ENCODE measurements around the gene SLC16A12.
A peak's percentile ranks its signal among the peaks of the same experiment; 100 is the strongest.
"Not testable (repeated sequence)": the region's sequence is repeated elsewhere in the genome, so short reads cannot be mapped to it uniquely, and the experiment has no call there.

The SLC16A12 gene

DNA sequence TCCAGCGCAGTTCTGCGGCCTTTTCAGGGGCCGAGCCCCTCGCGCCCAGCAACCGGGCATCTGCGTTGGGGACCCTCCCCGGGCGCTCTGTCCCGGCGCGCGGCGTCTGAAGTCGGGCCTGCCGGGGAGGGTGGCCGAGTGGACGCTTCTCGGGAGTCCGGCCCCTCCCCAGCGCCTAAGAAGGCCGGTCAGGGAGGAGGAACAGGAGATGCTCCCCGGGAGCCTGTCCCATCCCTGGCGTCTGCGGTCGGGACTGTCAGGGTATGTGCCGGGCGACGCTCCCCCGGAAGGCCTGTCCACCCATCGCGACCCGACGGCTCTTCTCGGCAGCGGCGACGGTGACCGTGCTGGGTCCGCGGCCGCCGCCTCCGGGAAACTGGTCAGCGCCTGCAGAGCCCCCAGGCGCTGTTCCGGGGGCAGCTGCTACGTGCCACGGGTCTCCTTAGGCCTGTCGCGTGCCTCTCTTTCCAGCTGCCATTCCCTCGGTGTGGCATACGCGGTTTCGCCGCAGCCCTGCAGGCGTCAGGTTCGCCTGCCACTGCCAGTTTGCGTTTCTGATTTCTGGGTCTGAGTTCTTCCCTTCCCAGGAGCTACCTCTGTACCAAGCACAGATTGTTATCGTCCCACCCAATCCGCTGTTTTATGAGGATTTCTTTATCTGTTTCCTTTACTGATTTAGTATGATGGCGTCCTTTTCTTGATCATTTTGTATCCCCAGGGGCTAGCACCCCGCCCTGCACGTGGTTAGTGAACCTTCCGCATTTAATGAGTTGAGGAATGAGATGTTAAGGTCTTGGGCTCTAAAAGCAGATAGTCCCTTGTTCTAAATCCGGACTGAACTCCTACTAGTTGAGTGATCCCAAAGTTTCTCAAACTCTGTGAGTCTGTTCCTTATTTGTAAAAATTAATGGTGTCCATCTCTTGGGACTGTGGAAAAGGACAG lies 120.2 kb downstream of the SLC16A12 start:
- H3K9ac ChIP-seq (ENCODE audit: low read length) = peak overlapping the region; percentile 94
- peaks cover 20% of the 10 kb centered on the region for H3K4me1 ChIP-seq (ENCODE audit: control insufficient read depth, insufficient read depth, low read length)
- H3K27me3 ChIP-seq (ENCODE audit: control insufficient read depth, insufficient read depth, low read length) = peaks cover 15% of the 10 kb centered on the region
- peak overlapping the region; percentile 96 for H3K4me3 ChIP-seq (ENCODE audit: low read depth, low read length)
- 0 out of 2 replicates have a peak, but pooled peaks cover 7% of the 10 kb centered on the region for H3K36me3 ChIP-seq (ENCODE audit: control insufficient read depth, insufficient read depth, low read length)
- H3K9me3 ChIP-seq (ENCODE audit: control insufficient read depth, insufficient read depth, low read depth, low read length) = 0 out of 2 replicates have a peak, but pooled peaks cover 5% of the 10 kb centered on the region
- 0 out of 2 replicates have a peak overlapping the region, but pooled peaks have one; percentile 14 for H3K27ac ChIP-seq (ENCODE audit: low read depth, low read length)

DNA sequence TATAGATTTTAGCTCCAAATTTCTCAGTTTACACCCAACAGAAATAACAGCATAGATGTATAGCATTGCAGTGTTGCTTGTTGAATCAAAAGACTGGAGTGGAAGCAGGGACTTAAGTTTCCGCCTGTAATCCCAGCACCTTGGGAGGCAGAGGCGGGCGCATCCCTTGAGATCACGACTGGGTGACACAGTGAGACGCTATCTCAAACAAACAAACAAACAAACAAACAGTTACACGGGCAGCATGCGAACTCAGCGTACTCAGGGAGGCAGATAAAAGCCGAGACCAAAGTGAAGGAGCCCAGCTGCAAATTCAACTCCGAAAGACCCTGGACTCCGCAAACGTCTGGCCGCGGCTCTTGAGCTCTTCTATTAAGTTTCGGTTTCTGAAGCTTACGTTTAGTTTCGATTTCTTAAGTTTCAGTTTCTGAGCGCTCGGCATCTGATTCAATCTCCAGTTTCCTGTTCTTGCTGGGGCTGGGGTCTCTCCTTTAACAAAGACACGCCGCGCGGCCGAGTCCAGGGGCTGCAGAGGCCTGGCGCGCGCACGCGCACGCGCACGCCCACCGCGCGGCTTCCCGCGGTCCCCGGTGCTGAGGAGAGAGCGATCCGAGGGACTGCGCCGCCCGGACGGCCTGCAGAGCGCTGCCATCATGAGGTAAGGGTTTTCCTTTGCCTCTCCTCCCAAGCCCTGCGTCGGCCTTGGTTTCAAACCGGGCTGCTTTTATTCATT lies 121.1 kb downstream of the SLC16A12 start, which contains the start of gene IFIT5:
IFIT5 (plus strand) TSS at position 423 of the 733 bp plus-strand sequence; CDS start at position 654, 231 bp downstream.
- Histone ChIP-seq H3K4me3 (ENCODE audit: low read depth, low read length) (peak within 1 kb of the TSS; percentile 96), H3K9ac (ENCODE audit: low read length) (peak within 1 kb of the TSS; percentile 94), H3K9me3 (ENCODE audit: control insufficient read depth, insufficient read depth, low read depth, low read length) (0 out of 2 replicates have a peak, but pooled peaks cover 5% of the 10 kb centered on the region), H3K27ac (ENCODE audit: low read depth, low read length) (0 out of 2 replicates have a peak within 1 kb of the TSS, but pooled peaks have one; percentile 14), H3K4me1 (ENCODE audit: control insufficient read depth, insufficient read depth, low read length) (peaks cover 20% of the 10 kb centered on the region), H3K27me3 (ENCODE audit: control insufficient read depth, insufficient read depth, low read length) (peaks cover 15% of the 10 kb centered on the region), H3K36me3 (ENCODE audit: control insufficient read depth, insufficient read depth, low read length) (0 out of 2 replicates have a peak, but pooled peaks cover 7% of the 10 kb centered on the region)

DNA sequence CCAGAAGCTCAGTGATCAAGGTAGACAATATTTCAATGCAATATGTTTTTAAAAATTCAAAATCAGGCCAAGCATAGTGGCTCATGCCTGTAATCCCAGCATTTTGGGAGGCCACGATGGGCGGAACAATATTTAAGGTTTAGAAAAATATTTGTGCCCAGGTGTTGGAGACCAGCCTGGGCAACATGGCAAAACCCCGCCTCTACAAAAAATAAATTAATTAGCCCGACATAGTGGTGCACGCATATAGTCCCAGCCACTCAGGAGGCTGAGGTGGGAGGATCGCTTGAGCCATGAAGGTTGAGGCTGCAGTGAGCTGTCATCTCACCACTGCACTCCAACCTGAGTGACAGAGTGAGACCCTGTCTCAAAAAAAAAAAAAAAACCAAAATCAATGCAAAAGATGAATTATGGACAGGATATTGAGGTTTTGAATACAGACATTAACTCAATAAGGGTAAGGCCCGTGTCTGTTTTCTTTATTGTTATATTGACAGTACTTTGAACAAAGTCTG lies 121.9 kb downstream of the SLC16A12 start:
- Histone ChIP-seq H3K9ac (ENCODE audit: low read length) (no peak overlapping the region), H3K27ac (ENCODE audit: low read depth, low read length) (no peak overlapping the region), H3K9me3 (ENCODE audit: control insufficient read depth, insufficient read depth, low read depth, low read length) (0 out of 2 replicates have a peak, but pooled peaks cover 5% of the 10 kb centered on the region), H3K4me1 (ENCODE audit: control insufficient read depth, insufficient read depth, low read length) (peaks cover 20% of the 10 kb centered on the region), H3K36me3 (ENCODE audit: control insufficient read depth, insufficient read depth, low read length) (0 out of 2 replicates have a peak, but pooled peaks cover 7% of the 10 kb centered on the region), H3K4me3 (ENCODE audit: low read depth, low read length) (peak overlapping the region; percentile 96), H3K27me3 (ENCODE audit: control insufficient read depth, insufficient read depth, low read length) (peaks cover 15% of the 10 kb centered on the region)

DNA sequence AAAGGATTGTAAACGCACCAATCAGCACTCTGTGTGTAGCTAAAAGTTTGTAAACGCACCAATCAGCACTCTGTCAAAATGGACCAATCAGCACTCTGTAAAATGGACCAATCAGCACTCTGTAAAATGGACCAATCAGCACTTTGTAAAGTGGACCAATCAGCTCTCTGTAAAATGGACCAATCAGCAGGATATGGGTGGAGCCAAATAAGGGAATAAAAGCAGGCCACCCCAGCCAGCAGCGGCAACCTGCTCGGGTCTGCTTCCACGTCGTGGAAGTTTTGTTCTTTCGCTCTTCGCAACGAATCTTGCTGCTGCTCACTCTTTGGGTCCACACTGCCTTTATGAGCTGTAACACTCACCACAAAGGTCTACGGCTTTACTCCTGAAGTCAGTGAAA lies 123.1 kb downstream of the SLC16A12 start:
- Histone ChIP-seq H3K27me3 (ENCODE audit: control insufficient read depth, insufficient read depth, low read length) (peaks cover 15% of the 10 kb centered on the region), H3K4me1 (ENCODE audit: control insufficient read depth, insufficient read depth, low read length) (peaks cover 13% of the 10 kb centered on the region; the same call in 1 of the 2 replicates)
- H3K27ac ChIP-seq (ENCODE audit: low read depth, low read length); H3K9me3 ChIP-seq (ENCODE audit: control insufficient read depth, insufficient read depth, low read depth, low read length); H3K4me3 ChIP-seq (ENCODE audit: low read depth, low read length); H3K9ac ChIP-seq (ENCODE audit: low read length); H3K36me3 ChIP-seq (ENCODE audit: control insufficient read depth, insufficient read depth, low read length): not testable (repeated sequence)

DNA sequence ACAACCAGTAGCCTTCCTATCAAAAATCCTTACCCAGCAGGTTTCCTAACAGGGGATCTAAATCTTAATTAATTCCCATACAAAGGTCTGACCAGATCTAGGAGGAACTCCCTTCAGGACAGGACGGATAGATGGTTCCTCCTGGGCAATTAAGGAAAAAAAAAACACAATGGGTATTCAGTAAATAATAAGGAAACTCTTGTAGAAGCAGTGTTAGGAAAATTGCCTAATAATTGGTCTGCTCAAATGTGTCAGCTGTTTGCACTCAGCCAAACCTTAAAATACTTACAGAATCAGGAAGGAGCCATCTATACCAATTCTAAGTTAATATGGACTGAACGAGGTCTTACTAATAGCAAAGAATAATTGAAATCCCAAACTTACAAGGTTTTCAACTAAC lies 124.3 kb downstream of the SLC16A12 start:
- not testable (repeated sequence) for H3K27ac ChIP-seq (ENCODE audit: low read depth, low read length); H3K36me3 ChIP-seq (ENCODE audit: control insufficient read depth, insufficient read depth, low read length); H3K9ac ChIP-seq (ENCODE audit: low read length); H3K9me3 ChIP-seq (ENCODE audit: control insufficient read depth, insufficient read depth, low read depth, low read length); H3K4me3 ChIP-seq (ENCODE audit: low read depth, low read length)
- H3K27me3 ChIP-seq (ENCODE audit: control insufficient read depth, insufficient read depth, low read length) = peaks cover 13% of the 10 kb centered on the region
- H3K4me1 ChIP-seq (ENCODE audit: control insufficient read depth, insufficient read depth, low read length) = peaks cover 12% of the 10 kb centered on the region; the same call in 1 of the 2 replicates

DNA sequence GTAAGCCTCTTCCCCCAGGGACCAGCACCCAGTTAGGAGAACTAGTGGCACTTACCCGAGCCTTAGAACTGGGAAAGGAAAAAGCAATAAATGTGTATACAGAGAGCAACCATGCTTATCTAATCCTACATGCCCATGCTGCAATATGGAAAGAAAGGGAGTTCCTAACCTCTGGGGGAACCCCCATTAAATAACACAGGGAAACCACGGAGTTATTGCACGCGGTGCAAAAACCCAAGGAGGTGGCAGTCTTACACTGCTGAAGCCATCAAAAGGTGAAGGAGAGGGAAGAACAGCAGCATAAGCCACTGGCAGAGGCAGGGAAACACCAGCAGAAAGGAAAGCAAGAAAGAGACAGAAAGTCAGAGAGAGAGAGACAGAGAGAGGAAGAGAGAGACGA lies 124.8 kb downstream of the SLC16A12 start:
- H3K9me3 ChIP-seq (ENCODE audit: control insufficient read depth, insufficient read depth, low read depth, low read length); H3K27me3 ChIP-seq (ENCODE audit: control insufficient read depth, insufficient read depth, low read length); H3K4me1 ChIP-seq (ENCODE audit: control insufficient read depth, insufficient read depth, low read length); H3K4me3 ChIP-seq (ENCODE audit: low read depth, low read length); H3K27ac ChIP-seq (ENCODE audit: low read depth, low read length); H3K9ac ChIP-seq (ENCODE audit: low read length); H3K36me3 ChIP-seq (ENCODE audit: control insufficient read depth, insufficient read depth, low read length): not testable (repeated sequence)

DNA sequence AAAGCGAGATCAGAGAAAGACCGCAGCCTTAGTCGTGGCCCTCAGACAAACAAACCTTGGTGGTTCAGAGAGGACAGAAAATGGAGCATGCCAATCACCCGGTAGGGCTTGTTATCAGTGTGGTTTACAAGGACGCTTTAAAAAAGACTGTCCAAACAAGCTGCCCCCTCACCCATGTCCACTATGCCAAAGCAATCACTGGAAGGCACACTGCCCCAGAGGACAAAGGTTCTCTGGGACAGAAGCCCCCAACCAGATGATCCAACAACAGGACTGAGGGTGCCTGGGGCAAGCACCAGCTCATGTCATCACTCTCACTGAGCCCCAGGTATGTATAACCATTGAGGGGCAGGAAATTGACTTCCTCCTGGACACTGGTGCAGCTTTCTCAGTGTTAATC lies 126.1 kb downstream of the SLC16A12 start:
- H3K27ac ChIP-seq (ENCODE audit: low read depth, low read length); H3K36me3 ChIP-seq (ENCODE audit: control insufficient read depth, insufficient read depth, low read length); H3K27me3 ChIP-seq (ENCODE audit: control insufficient read depth, insufficient read depth, low read length): not testable (repeated sequence)

DNA sequence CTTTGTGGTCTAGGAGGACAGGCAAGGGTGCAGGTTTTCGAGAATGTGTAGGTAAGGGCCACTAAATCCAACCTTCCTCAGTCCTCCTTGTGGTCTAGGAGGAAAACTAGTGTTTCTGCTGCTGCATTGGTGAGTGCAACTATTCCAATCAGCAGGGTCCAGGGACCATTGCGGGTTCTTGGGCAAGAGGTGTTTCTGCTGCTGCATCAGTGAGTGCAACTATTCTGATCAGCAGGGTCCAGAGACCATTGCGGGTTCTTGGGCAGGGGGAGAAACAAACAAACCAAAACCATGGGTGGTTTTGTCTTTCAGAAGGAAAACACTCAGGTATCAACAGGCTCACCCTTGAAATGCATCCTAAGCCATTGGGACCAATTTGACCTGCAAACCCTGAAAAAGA lies 127.6 kb downstream of the SLC16A12 start:
- H3K4me1 ChIP-seq (ENCODE audit: control insufficient read depth, insufficient read depth, low read length); H3K36me3 ChIP-seq (ENCODE audit: control insufficient read depth, insufficient read depth, low read length); H3K9me3 ChIP-seq (ENCODE audit: control insufficient read depth, insufficient read depth, low read depth, low read length); H3K27me3 ChIP-seq (ENCODE audit: control insufficient read depth, insufficient read depth, low read length); H3K27ac ChIP-seq (ENCODE audit: low read depth, low read length); H3K9ac ChIP-seq (ENCODE audit: low read length); H3K4me3 ChIP-seq (ENCODE audit: low read depth, low read length): not testable (repeated sequence)

More for the DNA sequence above, 126.1 kb downstream of the SLC16A12 start:
- H3K9me3 ChIP-seq (ENCODE audit: control insufficient read depth, insufficient read depth, low read depth, low read length); H3K4me1 ChIP-seq (ENCODE audit: control insufficient read depth, insufficient read depth, low read length); H3K4me3 ChIP-seq (ENCODE audit: low read depth, low read length); H3K9ac ChIP-seq (ENCODE audit: low read length): not testable (repeated sequence)

DNA sequence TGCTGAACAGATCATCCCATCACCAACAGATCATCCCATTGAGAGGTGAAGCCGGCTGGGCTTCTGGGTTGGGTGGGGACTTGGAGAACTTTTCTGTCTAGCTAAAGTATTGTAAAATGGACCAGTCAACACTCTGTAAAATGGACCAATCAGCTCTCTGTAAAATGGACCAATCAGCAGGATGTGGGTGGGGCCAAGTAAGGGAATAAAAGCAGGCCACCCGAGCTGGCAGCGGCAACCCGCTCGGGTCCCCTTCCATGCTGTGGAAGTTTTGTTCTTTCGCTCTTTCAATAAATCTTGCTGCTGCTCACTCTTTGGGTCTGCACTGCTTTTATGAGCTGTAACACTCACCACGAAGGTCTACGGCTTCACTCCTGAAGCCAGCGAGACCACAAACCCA lies 129.2 kb downstream of the SLC16A12 start:
- H3K9me3 ChIP-seq (ENCODE audit: control insufficient read depth, insufficient read depth, low read depth, low read length); H3K27ac ChIP-seq (ENCODE audit: low read depth, low read length); H3K36me3 ChIP-seq (ENCODE audit: control insufficient read depth, insufficient read depth, low read length): not testable (repeated sequence)

DNA sequence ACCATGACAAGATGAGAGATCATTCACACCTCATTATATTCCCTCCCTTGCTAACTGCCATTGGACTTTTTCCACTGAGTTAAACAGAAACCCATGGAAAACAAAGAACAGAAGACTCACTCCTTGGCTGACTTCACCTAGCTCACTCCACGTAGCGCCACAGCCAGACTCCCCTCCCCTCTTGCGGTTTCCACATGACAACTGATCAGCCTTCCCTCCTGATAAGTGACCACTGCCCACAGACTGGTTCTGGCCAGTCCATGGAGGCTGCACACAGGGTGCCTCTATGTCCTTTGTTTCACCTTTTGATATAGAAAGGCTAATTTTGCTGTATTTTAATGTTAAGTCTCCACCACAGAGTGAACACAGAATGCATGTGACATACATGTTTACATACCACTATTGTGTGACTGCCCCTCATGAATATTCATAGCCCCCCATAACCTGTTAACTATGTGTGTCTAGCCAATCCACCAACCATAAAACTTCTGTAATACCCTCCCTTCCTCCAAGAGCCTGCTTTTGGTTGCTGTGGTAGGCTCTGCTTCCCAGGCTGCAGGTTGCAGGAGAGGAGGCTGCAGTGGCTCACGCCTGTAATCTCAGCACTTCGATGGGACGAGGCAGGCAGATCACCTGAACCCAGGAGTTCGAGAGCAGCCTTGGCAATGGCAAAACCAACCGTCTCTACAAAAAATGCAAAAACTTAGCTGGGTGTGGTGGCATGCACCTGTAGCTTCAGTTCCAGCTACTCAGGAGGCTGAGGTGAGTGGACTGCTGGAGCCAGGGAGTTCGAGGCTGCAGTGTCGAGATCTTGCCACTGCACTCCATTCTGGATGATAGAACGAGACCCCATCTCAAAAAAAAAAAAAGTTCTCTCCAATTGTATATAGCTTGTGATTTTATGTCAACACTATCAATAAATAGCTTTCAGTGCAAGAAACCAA lies 131.0 kb downstream of the SLC16A12 start:
- no peaks in the 10 kb centered on the region for H3K4me1 ChIP-seq (ENCODE audit: control insufficient read depth, insufficient read depth, low read length)

More for the DNA sequence above, 129.2 kb downstream of the SLC16A12 start:
- not testable (repeated sequence) for H3K27me3 ChIP-seq (ENCODE audit: control insufficient read depth, insufficient read depth, low read length); H3K4me3 ChIP-seq (ENCODE audit: low read depth, low read length); H3K4me1 ChIP-seq (ENCODE audit: control insufficient read depth, insufficient read depth, low read length); H3K9ac ChIP-seq (ENCODE audit: low read length)

More for the DNA sequence above, 131.0 kb downstream of the SLC16A12 start:
- no peak overlapping the region for H3K27ac ChIP-seq (ENCODE audit: low read depth, low read length)
- H3K36me3 ChIP-seq (ENCODE audit: control insufficient read depth, insufficient read depth, low read length) = no peaks in the 10 kb centered on the region
- no peaks in the 10 kb centered on the region for H3K27me3 ChIP-seq (ENCODE audit: control insufficient read depth, insufficient read depth, low read length)
- no peaks in the 10 kb centered on the region for H3K9me3 ChIP-seq (ENCODE audit: control insufficient read depth, insufficient read depth, low read depth, low read length)
- no peak overlapping the region for H3K4me3 ChIP-seq (ENCODE audit: low read depth, low read length)
- H3K9ac ChIP-seq (ENCODE audit: low read length) = no peak overlapping the region

All from HUES6 (cell line).